ENCODE measurements around the gene DUOXA2.
"Not testable (repeated sequence)": the region's sequence is repeated elsewhere in the genome, so short reads cannot be mapped to it uniquely, and the experiment has no call there.

DUOXA2 gene

DNA sequence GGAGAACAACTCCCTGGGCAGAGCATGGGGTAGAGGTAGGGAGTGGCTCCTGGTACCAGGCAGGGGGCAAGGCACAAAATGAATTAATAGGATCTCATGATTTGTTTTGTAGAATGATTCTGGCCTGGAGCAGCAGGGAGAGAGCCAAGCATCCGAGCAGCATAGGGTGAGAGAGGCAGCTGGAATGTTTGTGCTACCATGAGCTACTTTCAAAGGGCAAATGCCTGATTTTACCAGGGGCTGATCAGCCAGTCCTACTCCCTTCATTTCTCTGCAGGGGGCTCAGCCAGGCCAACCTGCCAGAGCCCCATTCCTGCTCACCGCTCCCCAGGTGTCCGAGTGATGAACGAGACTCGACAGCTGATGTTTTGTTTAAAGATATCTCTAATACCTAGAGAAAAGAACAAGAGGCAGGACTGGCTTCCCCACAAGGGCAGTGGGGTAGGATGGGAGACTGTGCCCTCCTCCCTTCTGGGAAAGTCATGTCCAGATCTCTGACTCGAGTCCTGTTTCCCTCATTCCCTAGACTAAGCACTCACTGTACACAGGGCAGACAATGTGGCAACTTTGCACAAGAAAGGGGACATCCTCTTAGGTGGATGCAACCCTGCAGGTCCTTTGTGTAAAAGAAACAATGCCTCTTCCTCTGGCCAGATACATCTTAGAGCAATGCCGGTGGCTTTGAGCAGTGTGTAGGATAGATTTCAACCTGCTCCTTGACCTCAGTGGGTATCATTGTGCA, 13.1 kb upstream of the DUOXA2 start:
- TF ChIP-seq, protein P1, sequence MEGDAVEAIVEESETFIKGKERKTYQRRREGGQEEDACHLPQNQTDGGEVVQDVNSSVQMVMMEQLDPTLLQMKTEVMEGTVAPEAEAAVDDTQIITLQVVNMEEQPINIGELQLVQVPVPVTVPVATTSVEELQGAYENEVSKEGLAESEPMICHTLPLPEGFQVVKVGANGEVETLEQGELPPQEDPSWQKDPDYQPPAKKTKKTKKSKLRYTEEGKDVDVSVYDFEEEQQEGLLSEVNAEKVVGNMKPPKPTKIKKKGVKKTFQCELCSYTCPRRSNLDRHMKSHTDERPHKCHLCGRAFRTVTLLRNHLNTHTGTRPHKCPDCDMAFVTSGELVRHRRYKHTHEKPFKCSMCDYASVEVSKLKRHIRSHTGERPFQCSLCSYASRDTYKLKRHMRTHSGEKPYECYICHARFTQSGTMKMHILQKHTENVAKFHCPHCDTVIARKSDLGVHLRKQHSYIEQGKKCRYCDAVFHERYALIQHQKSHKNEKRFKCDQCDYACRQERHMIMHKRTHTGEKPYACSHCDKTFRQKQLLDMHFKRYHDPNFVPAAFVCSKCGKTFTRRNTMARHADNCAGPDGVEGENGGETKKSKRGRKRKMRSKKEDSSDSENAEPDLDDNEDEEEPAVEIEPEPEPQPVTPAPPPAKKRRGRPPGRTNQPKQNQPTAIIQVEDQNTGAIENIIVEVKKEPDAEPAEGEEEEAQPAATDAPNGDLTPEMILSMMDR (IDR thresholded peaks at IDR 0.05; ENCODE audit: low read depth, low read length, missing control alignments), result no peak
- no peak for DNase-seq (ENCODE audit: extremely low read depth, low read depth)
- H3K4me3 ChIP-seq (replicated peaks; ENCODE audit: low read depth, low read length), result no peak overlapping the region

DNA sequence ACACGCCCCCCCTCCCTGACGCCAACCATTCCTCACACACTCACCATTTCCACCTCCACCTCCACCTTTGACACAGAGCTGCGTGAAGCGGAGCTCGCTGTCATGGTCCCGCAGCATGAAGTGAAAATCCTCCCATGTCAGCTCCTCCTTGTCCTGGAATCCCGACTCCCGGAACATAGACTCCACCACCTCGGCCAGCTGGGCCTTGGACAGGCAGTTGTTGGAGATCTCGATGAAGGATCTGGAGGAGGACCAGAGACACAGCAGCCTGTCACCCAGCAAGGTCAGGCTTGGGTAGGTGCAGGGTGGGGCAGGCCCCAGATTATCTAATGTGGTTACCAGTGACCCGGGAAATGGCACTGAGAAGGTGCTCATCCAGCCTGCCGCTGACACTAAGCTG, 12.4 kb upstream of the DUOXA2 start:
- no peak overlapping the region for H3K4me3 ChIP-seq (replicated peaks; ENCODE audit: low read depth, low read length)
- TF ChIP-seq, protein P1 (IDR thresholded peaks at IDR 0.05; ENCODE audit: low read depth, low read length, missing control alignments), result no peak
- no peak for DNase-seq (ENCODE audit: extremely low read depth, low read depth)

DNA sequence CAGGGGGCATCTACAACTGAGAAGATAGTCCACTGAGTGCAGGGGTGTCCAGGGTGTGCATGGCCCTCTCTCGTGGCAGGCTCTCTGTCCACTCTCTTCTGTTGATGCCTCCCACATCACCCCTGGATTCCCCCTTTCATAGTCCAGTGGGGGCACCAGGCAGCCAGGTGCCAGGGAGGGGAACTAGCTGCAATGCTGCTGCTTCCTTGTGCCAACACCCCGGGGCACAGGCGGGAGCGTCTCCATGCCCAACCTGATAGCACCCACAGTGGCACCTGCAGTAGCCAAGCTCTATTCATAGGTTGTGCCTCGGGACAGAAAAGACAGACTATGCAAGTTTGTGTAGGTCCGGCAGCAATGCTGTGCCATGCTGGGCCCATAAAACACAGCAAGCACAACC, 11.9 kb upstream of the DUOXA2 start:
- no peak for DNase-seq (ENCODE audit: extremely low read depth, low read depth)
- no peak overlapping the region for H3K4me3 ChIP-seq (replicated peaks; ENCODE audit: low read depth, low read length)
- TF ChIP-seq, protein P1 (IDR thresholded peaks at IDR 0.05; ENCODE audit: low read depth, low read length, missing control alignments), result no peak

DNA sequence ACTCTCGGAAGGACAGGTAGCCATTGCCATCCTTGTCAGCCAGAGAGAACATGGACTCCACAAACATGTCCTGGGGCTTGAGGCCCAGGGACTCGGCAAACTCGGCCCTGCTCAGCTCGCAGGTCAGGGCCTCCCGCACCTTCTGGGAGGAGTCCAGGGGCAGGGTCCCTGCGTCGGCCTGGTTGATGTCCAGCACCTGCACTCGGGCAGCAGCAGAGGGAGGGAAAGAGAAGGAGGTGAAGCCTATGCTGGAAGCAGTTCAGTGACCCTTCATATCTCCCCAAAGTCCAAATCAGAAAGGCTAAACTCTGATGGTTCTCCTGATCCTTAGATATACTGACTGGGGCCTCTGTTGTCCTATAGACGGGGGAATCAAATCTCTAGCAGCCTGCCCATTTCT, 10.0 kb upstream of the DUOXA2 start:
- not testable (repeated sequence) for DNase-seq (ENCODE audit: extremely low read depth, low read depth); H3K4me3 ChIP-seq (replicated peaks; ENCODE audit: low read depth, low read length)

DNA sequence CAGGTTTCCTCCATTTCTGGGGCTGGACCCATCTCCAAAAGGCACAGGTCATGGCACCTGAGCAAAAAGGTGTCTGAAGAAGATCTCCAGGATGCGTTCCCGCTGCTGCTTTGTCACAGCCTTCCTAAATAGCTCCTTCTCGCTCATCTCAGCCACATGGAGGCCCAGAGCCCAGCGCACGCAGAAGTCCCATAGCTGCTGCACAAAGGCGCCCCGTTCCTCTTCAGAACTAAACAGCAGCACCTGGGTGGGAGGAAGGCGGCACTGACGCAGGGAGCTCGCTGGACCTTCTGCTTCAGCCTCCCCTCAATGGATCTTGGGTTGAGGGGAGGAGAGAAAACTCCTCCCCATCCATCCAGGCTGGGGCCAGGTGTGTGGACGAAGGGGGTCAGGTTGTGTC, 8.5 kb upstream of the DUOXA2 start:
- DNase-seq (ENCODE audit: extremely low read depth, low read depth), result no peak
- TF ChIP-seq, protein P1 (IDR thresholded peaks at IDR 0.05; ENCODE audit: low read depth, low read length, missing control alignments), result no peak
- no peak overlapping the region for H3K4me3 ChIP-seq (replicated peaks; ENCODE audit: low read depth, low read length)

DNA sequence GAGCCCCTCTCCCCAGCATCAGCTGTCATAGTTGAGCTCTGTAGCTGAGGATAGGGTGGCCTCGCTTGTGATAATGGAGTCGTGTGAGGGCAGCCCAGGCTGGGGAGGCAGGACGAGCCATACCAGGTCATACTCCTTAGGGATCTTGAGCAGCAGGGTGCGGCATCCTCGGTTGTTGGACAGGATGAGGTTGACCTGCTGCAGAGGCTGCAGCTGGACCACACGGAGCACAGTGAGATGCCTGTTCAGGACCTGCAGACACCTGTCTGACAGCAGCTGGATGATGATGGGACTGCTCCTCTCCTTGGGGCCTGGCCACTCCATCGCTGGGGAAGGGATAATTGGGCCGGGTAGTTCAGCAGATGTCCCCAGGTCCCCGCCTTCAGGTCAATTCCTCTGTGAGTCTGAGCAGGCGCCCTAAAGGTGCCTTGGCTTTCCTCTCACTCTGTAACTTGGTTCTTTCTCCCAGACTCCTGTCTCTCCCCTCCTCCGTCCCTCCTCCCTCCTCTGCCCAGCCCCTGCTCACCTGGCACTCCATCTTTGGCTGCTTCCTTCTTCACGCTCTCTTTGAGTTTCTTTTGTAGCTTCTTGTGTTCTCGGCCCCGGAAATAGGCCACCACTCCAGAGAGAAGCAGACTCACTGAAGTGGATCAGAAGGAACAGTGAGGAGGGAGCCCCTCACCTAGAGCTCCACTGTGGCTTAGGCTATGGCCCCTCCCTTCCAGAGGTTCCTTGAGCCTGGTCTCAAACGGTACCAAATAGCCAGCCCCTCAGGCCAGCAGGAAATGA, 7.9 kb upstream of the DUOXA2 start:
- TF ChIP-seq, protein P1 (IDR thresholded peaks at IDR 0.05; ENCODE audit: low read depth, low read length, missing control alignments), result no peak

DNA sequence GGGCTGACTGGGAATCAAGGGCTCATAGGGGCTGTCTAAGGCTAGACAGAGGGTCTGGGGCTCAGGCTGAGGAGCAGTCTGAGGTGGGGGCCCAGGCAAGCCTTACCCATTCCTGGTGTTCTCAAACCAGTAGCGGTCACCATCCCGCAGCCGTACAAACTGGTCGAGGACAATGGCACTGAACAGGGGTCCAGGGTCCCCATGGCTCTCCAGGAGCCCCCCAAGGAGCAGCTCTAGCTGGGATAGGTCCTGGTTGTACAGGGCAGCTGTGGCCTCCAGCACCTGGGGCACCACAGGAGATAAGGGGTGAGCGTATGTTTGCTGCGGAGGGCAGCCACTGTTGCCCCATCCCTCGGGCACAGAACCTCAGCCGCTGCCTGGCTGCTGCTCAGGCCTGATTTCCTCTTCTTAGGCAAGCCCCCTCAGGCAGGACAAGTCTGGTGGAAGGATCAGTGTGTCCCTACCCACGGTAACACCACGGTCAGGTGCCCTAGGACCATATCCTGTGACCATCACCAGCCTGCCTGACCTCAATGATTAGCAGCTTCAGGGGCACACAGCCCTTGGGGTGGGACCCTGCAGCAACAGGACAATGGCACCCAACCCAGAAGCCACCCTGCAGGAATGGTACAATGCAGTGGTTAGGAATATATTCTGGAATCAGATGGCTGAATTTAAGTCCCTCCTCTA, 6.0 kb upstream of the DUOXA2 start:
- TF ChIP-seq, protein P1 (IDR thresholded peaks at IDR 0.05; ENCODE audit: low read depth, low read length, missing control alignments), result no peak
- no peak overlapping the region for H3K4me3 ChIP-seq (replicated peaks; ENCODE audit: low read depth, low read length)
- DNase-seq (ENCODE audit: extremely low read depth, low read depth), result no peak

More for the DNA sequence above, 7.9 kb upstream of the DUOXA2 start:
- DNase-seq (ENCODE audit: extremely low read depth, low read depth), result no peak
- no peak overlapping the region for H3K4me3 ChIP-seq (replicated peaks; ENCODE audit: low read depth, low read length)

Data from HFF-Myc (cell line).